Loucy (cell line): ENCODE results near the gene UTS2.

Experiments used
- H2AFZ ChIP-seq: fragments of 200-600 bp; sonication (generic); 2 replicates; pipeline ENCODE4 v1.6.0; 2016; ENCODE audit warnings: antibody characterized with exemption, mild to moderate bottlenecking, low read length, moderate library complexity
- H3F3A ChIP-seq: fragments of 200-600 bp; 2 replicates; pipeline ENCODE4 v1.6.0; 2016; ENCODE audit warnings: antibody characterized with exemption, low read depth, mild to moderate bottlenecking
- H3K27me3 ChIP-seq: fragments of 200-600 bp; sonication (generic); 2 replicates; pipeline ENCODE4 v1.6.1; 2014; ENCODE audit warnings: low read length, mild to moderate bottlenecking; ENCODE audit not compliant: insufficient read depth, poor library complexity, severe bottlenecking
- H3K36me3 ChIP-seq: fragments of 200-600 bp; sonication (generic); 2 replicates; pipeline ENCODE4 v1.6.1; 2016; ENCODE audit warnings: low read length; ENCODE audit not compliant: insufficient read depth
- H3K4me1 ChIP-seq: fragments of 200-600 bp; sonication (generic); 2 replicates; pipeline ENCODE4 v1.5.1; 2014; ENCODE audit warnings: low read length, mild to moderate bottlenecking; ENCODE audit not compliant: insufficient read depth, poor library complexity, severe bottlenecking
- H3K4me2 ChIP-seq: fragments of 200-600 bp; sonication (generic); 2 replicates; pipeline ENCODE4 v1.6.0; 2014; ENCODE audit warnings: antibody characterized with exemption, low read length, low read depth, mild to moderate bottlenecking; ENCODE audit not compliant: poor library complexity, severe bottlenecking
- H3K4me3 ChIP-seq: fragments of 200-600 bp; sonication (generic); 2 replicates; pipeline ENCODE4 v1.5.1; 2014; ENCODE audit warnings: low read length, mild to moderate bottlenecking, mixed read lengths; ENCODE audit not compliant: poor library complexity, severe bottlenecking
- H3K79me2 ChIP-seq: fragments of 200-600 bp; sonication (generic); 2 replicates; pipeline ENCODE4 v1.6.1; 2014; ENCODE audit warnings: low read length; ENCODE audit not compliant: insufficient read depth
- H3K9ac ChIP-seq: fragments of 200-600 bp; sonication (generic); 2 replicates; pipeline ENCODE4 v1.6.0; 2014; ENCODE audit warnings: mild to moderate bottlenecking, low read depth, low read length, moderate library complexity; ENCODE audit not compliant: poor library complexity, severe bottlenecking
- H3K9me2 ChIP-seq: fragments of 200-600 bp; sonication (generic); replicated peaks from 2 replicates; pipeline ENCODE4 v1.6.1; 2016; ENCODE audit warnings: low read depth, low read length, mixed read lengths
- H3K9me3 ChIP-seq: fragments of 200-600 bp; sonication (generic); 2 replicates; pipeline ENCODE4 v1.6.1; 2014; ENCODE audit warnings: mild to moderate bottlenecking, antibody characterized with exemption, low read length, low read depth; ENCODE audit not compliant: insufficient read depth
- H4K20me1 ChIP-seq: fragments of 200-600 bp; sonication (generic); 2 replicates; pipeline ENCODE4 v1.6.0; 2014; ENCODE audit warnings: antibody characterized with exemption, low read length, mild to moderate bottlenecking; ENCODE audit not compliant: insufficient read depth, poor library complexity, severe bottlenecking
- CTCF ChIP-seq: fragments of 200-600 bp; sonication (generic); conservative IDR thresholded peaks from 2 replicates; pipeline ENCODE4 v1.5.1; 2014; ENCODE audit warnings: mild to moderate bottlenecking, antibody characterized with exemption, low read length
- EZH2phosphoT487 ChIP-seq: fragments of 200-600 bp; IDR thresholded peaks from 2 replicates; pipeline ENCODE4 v1.6.1; 2018; ENCODE audit warnings: antibody characterized with exemption, mild to moderate bottlenecking, moderate library complexity, borderline replicate concordance

UTS2 gene

GRCh38 chr1:7862211-7863060, 9.6 kb upstream of the UTS2 start:
- H3K9me2 ChIP-seq: no peaks in the 10 kb centered on the region
- H3K4me2 ChIP-seq: no peak overlapping the region
- no peaks in the 10 kb centered on the region for H3K27me3 ChIP-seq
- no peaks in the 10 kb centered on the region for H4K20me1 ChIP-seq
- no peaks in the 10 kb centered on the region for H3K79me2 ChIP-seq
- H3F3A ChIP-seq: no peaks in the 10 kb centered on the region
- H2AFZ ChIP-seq: no peak overlapping the region
- H3K9ac ChIP-seq: no peak overlapping the region
- TF ChIP-seq CTCF (no peak), EZH2phosphoT487 (no peak)
- H3K36me3 ChIP-seq: no peaks in the 10 kb centered on the region
- no peaks in the 10 kb centered on the region for H3K9me3 ChIP-seq
- H3K4me3 ChIP-seq: no peak overlapping the region
- H3K4me1 ChIP-seq: no peaks in the 10 kb centered on the region

- no peak overlapping the region for H2AFZ ChIP-seq
- H3F3A ChIP-seq: no peaks in the 10 kb centered on the region
- no peaks in the 10 kb centered on the region for H3K27me3 ChIP-seq
- TF ChIP-seq EZH2phosphoT487: no peak
- TF ChIP-seq CTCF: no peak
- no peaks in the 10 kb centered on the region for H3K9me3 ChIP-seq
- no peaks in the 10 kb centered on the region for H3K36me3 ChIP-seq
- no peak overlapping the region for H3K4me2 ChIP-seq
- H3K9me2 ChIP-seq: no peaks in the 10 kb centered on the region
- H3K9ac ChIP-seq: no peak overlapping the region
- H3K4me3 ChIP-seq: no peak overlapping the region
- H3K4me1 ChIP-seq: no peaks in the 10 kb centered on the region
- no peaks in the 10 kb centered on the region for H3K79me2 ChIP-seq
- no peaks in the 10 kb centered on the region for H4K20me1 ChIP-seq
Measured at GRCh38 chr1:7861452-7861851, 8.6 kb upstream of the UTS2 start.

GRCh38 chr1:7860130-7860529, 7.3 kb upstream of the UTS2 start:
- H3K4me1 ChIP-seq: no peaks in the 10 kb centered on the region
- no peak overlapping the region for H2AFZ ChIP-seq
- H3K27me3 ChIP-seq: no peaks in the 10 kb centered on the region
- no peak overlapping the region for H3K9ac ChIP-seq
- H3F3A ChIP-seq: no peaks in the 10 kb centered on the region
- H3K9me2 ChIP-seq: no peaks in the 10 kb centered on the region
- no peaks in the 10 kb centered on the region for H3K9me3 ChIP-seq
- TF ChIP-seq CTCF (no peak), EZH2phosphoT487 (no peak)
- no peaks in the 10 kb centered on the region for H3K36me3 ChIP-seq
- no peak overlapping the region for H3K4me2 ChIP-seq
- H3K79me2 ChIP-seq: no peaks in the 10 kb centered on the region
- no peaks in the 10 kb centered on the region for H4K20me1 ChIP-seq
- H3K4me3 ChIP-seq: no peak overlapping the region
